ENCODE measurements around the gene P2RX2.

DNA sequence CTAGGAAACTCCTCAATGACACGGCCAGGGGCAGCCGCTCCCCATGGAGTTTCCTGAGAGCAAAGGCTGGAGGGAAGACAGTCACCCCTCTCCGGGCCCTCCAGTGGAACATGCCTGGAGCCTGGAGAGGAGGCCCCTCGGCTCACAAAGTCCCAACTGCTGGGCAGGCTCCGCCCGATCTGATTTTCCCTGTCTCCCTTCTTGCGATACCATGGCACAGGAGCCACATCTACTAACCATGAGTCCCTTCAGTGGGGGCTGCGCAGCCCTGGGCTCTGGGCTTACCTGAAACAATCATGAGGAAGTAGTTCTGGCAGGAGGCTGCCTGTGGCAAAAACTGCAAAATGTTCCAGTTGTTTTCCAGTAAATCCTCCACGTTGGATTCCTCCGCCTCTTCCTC lies 15.3 kb downstream of the P2RX2 start:
- TF ChIP-seq GATA2 (IDR thresholded peaks at IDR 0.05; ENCODE audit: low read depth, low read length), result no peak
- TF ChIP-seq GATA3 (IDR thresholded peaks at IDR 0.05; ENCODE audit: low read depth, low read length), result no peak
